ENCODE results near the gene QSOX2. TPM values are rescaled to one million over a fixed set of nuclear protein-coding genes. Genes with fewer than 3 reads are reported as not detected.

Gene QSOX2
- total RNA-seq, 6 experiments from 2014 or later = 2.9 to 8.7 (median 6.4) TPM

- intact Hi-C loops (cut with DNase I) = no loop called here
Observed at GRCh38 chr9:136228107-136228875, 17.3 kb downstream of the QSOX2 start.

DNA sequence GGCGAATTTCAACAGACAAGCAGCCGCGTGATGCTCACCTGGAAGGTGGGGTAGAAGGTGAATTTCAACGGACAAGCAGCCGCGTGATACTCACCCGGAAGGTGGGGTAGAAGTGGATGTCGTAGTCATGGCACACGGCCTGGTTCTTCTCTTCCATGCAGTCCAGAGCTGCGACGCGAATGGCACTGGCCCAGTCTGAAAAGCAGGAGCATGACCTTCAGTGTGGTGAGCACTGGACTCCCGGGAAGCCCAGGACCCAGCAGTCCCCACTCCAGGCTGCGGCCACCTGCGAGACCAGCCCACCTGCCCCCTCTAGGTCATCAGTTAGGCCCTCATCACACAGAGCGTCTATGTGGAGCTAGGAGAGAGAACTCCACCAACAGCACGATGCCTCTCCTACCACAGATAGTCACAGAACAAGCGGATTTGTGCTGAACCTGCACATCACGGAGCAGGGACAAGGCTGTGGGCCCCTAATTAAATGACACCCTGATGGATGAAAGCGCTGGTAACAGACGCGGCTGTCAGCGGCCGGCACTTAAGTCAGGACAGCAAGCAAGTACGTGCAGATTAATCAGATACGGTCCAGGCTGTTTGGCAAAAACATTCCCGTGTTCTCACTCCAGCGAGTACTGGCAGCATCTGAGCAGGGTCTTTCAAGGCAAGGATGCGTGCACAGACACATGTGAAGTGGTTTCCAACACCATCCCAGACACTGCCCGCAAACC is 18.8 kb downstream of the QSOX2 start:
- Histone ChIP-seq H3K27ac (no peak overlapping the region), H3K36me3 (peaks cover 0 to 4% (median 0%) of the 10 kb centered on the region in 4 donors), H3K4me3 (no peak overlapping the region), H3K4me1 (peaks cover 0 to 19% (median 7%) of the 10 kb centered on the region in 4 donors), H3K9me3 (no peaks in the 10 kb centered on the region), H3K27me3 (no peaks in the 10 kb centered on the region)
- WGBS (ENCODE audit: insufficient coverage, low coverage, low lambda C conversion rate, missing lambda C conversion rate) = 89% methylated on average over 21 of the region's 30 CpGs
- ATAC-seq = no peak
- intact Hi-C loops (cut with DNase I) = no loop called here
- no peak for TF ChIP-seq CTCF (IDR thresholded peaks at IDR 0.05)
- no peak for DNase-seq

More at GRCh38 chr9:136228107-136228875, 17.3 kb downstream of the QSOX2 start:
- peaks cover 0 to 4% (median 0%) of the 10 kb centered on the region in 4 donors for H3K36me3 ChIP-seq
- DNase-seq (no peak), ATAC-seq (no peak)
- 57% methylated on average over 3 of the region's 18 CpGs for WGBS (ENCODE audit: insufficient coverage, low coverage, low lambda C conversion rate, missing lambda C conversion rate)
- no peaks in the 10 kb centered on the region for H3K27me3 ChIP-seq
- peaks cover 0 to 21% (median 9%) of the 10 kb centered on the region in 4 donors for H3K4me1 ChIP-seq
- no peak for TF ChIP-seq CTCF (IDR thresholded peaks at IDR 0.05)
- TF ChIP-seq POLR2A (IDR thresholded peaks at IDR 0.05) = no peak
- H3K27ac ChIP-seq = no peak overlapping the region
- no peak overlapping the region for H3K4me3 ChIP-seq
- no peaks in the 10 kb centered on the region for H3K9me3 ChIP-seq

- WGBS (ENCODE audit: insufficient coverage, low coverage, low lambda C conversion rate, missing lambda C conversion rate) = 53% methylated on average over 9 of the region's 30 CpGs
- TF ChIP-seq POLR2A (IDR thresholded peaks at IDR 0.05) (no peak), CTCF (IDR thresholded peaks at IDR 0.05) (peak; percentile 69 to 86 (median 77))
- Histone ChIP-seq H3K27ac (no peak overlapping the region), H3K27me3 (no peaks in the 10 kb centered on the region), H3K4me1 (peaks cover 0 to 12% (median 4%) of the 10 kb centered on the region in 4 donors), H3K9me3 (no peaks in the 10 kb centered on the region), H3K36me3 (peaks cover 0 to 7% (median 0%) of the 10 kb centered on the region in 4 donors), H3K4me3 (no peak overlapping the region)
- peak; percentile 71 to 72 (median 71) for DNase-seq
- ATAC-seq = peak; percentile 65 to 78 (median 71)
- intact Hi-C loops (cut with DNase I) = no loop called here
Observed at GRCh38 chr9:136225748-136226679, 19.6 kb downstream of the QSOX2 start.

DNA sequence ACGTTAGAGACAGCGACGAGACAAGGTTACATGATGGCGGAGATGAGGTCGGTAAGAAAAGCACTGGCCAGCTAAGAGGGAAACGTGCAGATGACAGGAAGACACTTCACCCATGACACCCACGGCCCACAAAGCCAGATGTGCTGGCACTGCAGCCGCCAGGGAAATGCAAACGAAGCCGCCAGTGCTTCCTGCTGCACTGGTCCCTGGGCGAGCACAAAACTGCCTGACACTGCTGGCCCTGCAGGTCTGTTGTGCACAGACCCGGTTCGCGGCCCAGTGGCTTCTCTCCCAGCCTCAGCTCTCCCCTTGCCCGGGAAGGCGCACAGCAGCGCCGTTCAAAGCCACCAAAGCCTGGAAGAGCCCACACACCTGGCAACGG is 20.3 kb downstream of the QSOX2 start:
- Histone ChIP-seq H3K27me3 (no peaks in the 10 kb centered on the region), H3K4me1 (peaks cover 0 to 6% (median 2%) of the 10 kb centered on the region in 4 donors), H3K9me3 (no peaks in the 10 kb centered on the region), H3K36me3 (peaks cover 0 to 7% (median 0%) of the 10 kb centered on the region in 4 donors), H3K27ac (no peak overlapping the region), H3K4me3 (no peak overlapping the region)
- 83% methylated on average over 7 of the region's 19 CpGs for WGBS (ENCODE audit: insufficient coverage, low coverage, low lambda C conversion rate, missing lambda C conversion rate)
- intact Hi-C loops (cut with DNase I) = no loop called here
- no peak for ATAC-seq
- no peak for TF ChIP-seq CTCF (IDR thresholded peaks at IDR 0.05)
- TF ChIP-seq POLR2A (IDR thresholded peaks at IDR 0.05) = no peak
- no peak for DNase-seq

All from right lobe of liver (tissue), 6 donors.